GM12878 (cell line): Measurements from ENCODE around the gene PSMB3. TPM values are rescaled to one million over a fixed set of nuclear protein-coding genes. Genes with fewer than 3 reads are reported as not detected.

Experiments used
- ATAC-seq: fragments of 200-7000 bp; cut with Tn5 transposase; 3 replicates; pipeline ENCODE4 v1.9.1; 2020; ENCODE audit warnings: mild to moderate bottlenecking, moderate library complexity
- BruUV-seq: library from RNA; stranded (reverse); fragments of 400-500 nt; replicated peaks from 2 replicates; lab custom pipeline; 2021; lab: Mats Ljungman, UMichigan
- CTCF ChIA-PET: fragments of 300-600 bp; sonication (Branson Sonifier 250); formaldehyde crosslinking; extraction: SDS; loops from one replicate; lab custom pipeline; 2021; ENCODE audit warnings: inconsistent platforms; lab: Yijun Ruan, JAX
- POLR2A ChIA-PET: fragments of 350-600 bp; formaldehyde crosslinking; extraction: SDS; loops from one replicate; lab custom pipeline; 2021; ENCODE audit warnings: inconsistent platforms; lab: Charles Lee
- RAD21 ChIA-PET: fragments of 300-600 bp; sonication (Branson Sonifier 250); formaldehyde crosslinking; loops from one replicate; lab custom pipeline; 2023; ENCODE audit warnings: antibody characterized with exemption; ENCODE audit not compliant: unreplicated experiment; lab: Charles Lee
- SMC1A ChIA-PET: fragments of 300-600 bp; sonication (Branson Sonifier 250); formaldehyde crosslinking; loops from one replicate; lab custom pipeline; 2023; ENCODE audit not compliant: unreplicated experiment, uncharacterized antibody; lab: Charles Lee
- DNase-seq: peaks from one replicate; pipeline ENCODE4 v3.0.0-alpha.2; 2011; ENCODE audit warnings: low read depth, low spot score
- FAIRE-seq: peaks from 3 replicates; lab custom pipeline; 2011; peaks lifted over from hg19 to GRCh38; lab: Jason Lieb, UNC
- H2AFZ ChIP-seq: 2 replicates; pipeline ENCODE4 v1.6.0; 2011; ENCODE audit warnings: low read depth, low read length, control low read depth; ENCODE audit not compliant: control insufficient read depth
- H3K27ac ChIP-seq: 2 replicates; pipeline ENCODE4 v1.5.1; 2011; ENCODE audit warnings: control low read depth; ENCODE audit not compliant: control insufficient read depth, insufficient read depth
- H3K27me3 ChIP-seq, 2 experiments: replicated peaks in 1 of 2; 2 replicates each; pipeline versions ENCODE4 v1.6.0 to v1.6.1; 2011; ENCODE audit warnings: low read length in 1 of 2; ENCODE audit not compliant: control insufficient read depth in 2 of 2, insufficient read depth in 2 of 2
- H3K36me3 ChIP-seq, 2 experiments: 2 replicates each; pipeline ENCODE4 v1.5.1; 2011; ENCODE audit warnings: low read length in 1 of 2; ENCODE audit not compliant: control insufficient read depth in 2 of 2, insufficient read depth in 2 of 2
- H3K4me1 ChIP-seq: 2 replicates; pipeline ENCODE4 v1.6.1; 2011; ENCODE audit warnings: mild to moderate bottlenecking, low read length, moderate library complexity, mixed read lengths; ENCODE audit not compliant: control insufficient read depth, insufficient read depth
- H3K4me2 ChIP-seq: 2 replicates; pipeline ENCODE4 v1.6.0; 2011; ENCODE audit warnings: control low read depth; ENCODE audit not compliant: control insufficient read depth, insufficient read depth
- H3K4me3 ChIP-seq: fragments of 200-600 bp; sonication (generic); 2 replicates; pipeline ENCODE4 v1.5.1; 2016
- H3K79me2 ChIP-seq: 2 replicates; pipeline ENCODE4 v1.6.0; 2011; ENCODE audit warnings: low read length; ENCODE audit not compliant: control insufficient read depth, insufficient read depth
- H3K9ac ChIP-seq: 2 replicates; pipeline ENCODE4 v1.8.0; 2011; ENCODE audit warnings: low read length, control low read depth, mixed read lengths; ENCODE audit not compliant: control insufficient read depth, insufficient read depth
- H3K9me3 ChIP-seq: replicated peaks from 3 replicates; pipeline ENCODE4 v1.5.1; 2011; ENCODE audit warnings: mild to moderate bottlenecking, low read length; ENCODE audit not compliant: control insufficient read depth, insufficient read depth
- H4K20me1 ChIP-seq: 2 replicates; pipeline ENCODE4 v1.6.0; 2011; ENCODE audit not compliant: control insufficient read depth, insufficient read depth
- BMI1 ChIP-seq: fragments of 450-650 bp; IDR thresholded peaks from 2 replicates; pipeline ENCODE4 v1.6.1; 2016; ENCODE audit warnings: mild to moderate bottlenecking, moderate library complexity, borderline replicate concordance
- CTCF ChIP-seq, 3 experiments: IDR thresholded peaks in 2 of 3; conservative IDR thresholded peaks in 1 of 3; 2 replicates each; pipeline ENCODE4 v1.5.1; 2011; ENCODE audit warnings: low read depth in 3 of 3, low read length in 3 of 3, mild to moderate bottlenecking in 3 of 3, control low read depth in 2 of 3, moderate library complexity in 2 of 3, inconsistent platforms in 1 of 3, mixed read lengths in 1 of 3; ENCODE audit not compliant: control insufficient read depth in 2 of 3, insufficient read depth in 1 of 3; ENCODE audit errors: extremely low read depth in 1 of 3
- GABPA ChIP-seq: IDR thresholded peaks from 2 replicates; pipeline ENCODE4 v1.6.1; 2014; ENCODE audit warnings: antibody characterized with exemption, low read depth, mild to moderate bottlenecking, inconsistent platforms
- POLR2A ChIP-seq: IDR thresholded peaks from 2 replicates; pipeline ENCODE4 v1.6.1; 2011; ENCODE audit warnings: low read depth, mild to moderate bottlenecking, low read length
- POLR2AphosphoS2 ChIP-seq: IDR thresholded peaks from 2 replicates; pipeline ENCODE4 v1.6.1; 2011; ENCODE audit warnings: low read depth, mild to moderate bottlenecking, low read length, improper control_type of control experiment, moderate library complexity
- SMAD1 ChIP-seq: fragments of 450-650 bp; IDR thresholded peaks from 2 replicates; pipeline ENCODE4 v1.6.1; 2018; ENCODE audit warnings: mild to moderate bottlenecking, low read depth; ENCODE audit not compliant: partially characterized antibody
- TAF1 ChIP-seq: IDR thresholded peaks from 2 replicates; pipeline ENCODE4 v1.6.1; 2011; ENCODE audit warnings: mild to moderate bottlenecking, low read depth, low read length, borderline replicate concordance
- WGBS: methylation state at CpG from one replicate; pipeline ENCODE4 v1.1.6; 2016; ENCODE audit warnings: low lambda C conversion rate; ENCODE audit not compliant: insufficient replicate concordance, insufficient coverage; ENCODE audit errors: missing lambda C conversion rate; 5-methylcytosine and 5-hydroxymethylcytosine counted together
- in situ Hi-C: fragments of 300-500 bp; cut with MboI; formaldehyde crosslinking; loops from 9 replicates; pipeline ENCODE4 v1.14.3; 2018; ENCODE audit warnings: mixed read lengths
- intact Hi-C: fragments of 100-400 bp; cut with micrococcal nuclease; formaldehyde crosslinking; loops from one replicate; pipeline ENCODE4 v1.14.2; 2022; ENCODE audit not compliant: unreplicated experiment
- polyA plus RNA-seq, 11 experiments: library from polyadenylated mRNA; depleted of rRNA in 4 of 11; unstranded in 6 of 11; stranded (reverse) in 5 of 11; fragments of >200 nt; fragmentation: Nextera tagmentation in 4 of 11; fragmentation: Illumina TruSeq in 1 of 11; extraction: Ambion mirVana in 4 of 11; extraction: Trizol in 1 of 11; gene quantifications; 1 replicate in 1 of 11; 2 replicates in 10 of 11; pipeline versions ENCODE4 v1.2.1 to v1.2.3, GENCODE V29; 2011 to 2016; ENCODE audit warnings: inconsistent platforms in 2 of 11, missing spikeins in 2 of 11, low read depth in 1 of 11
- total RNA-seq, 4 experiments: library from RNA; depleted of rRNA in 3 of 4; stranded (reverse); fragments of >200 nt in 3 of 4; fragmentation: Illumina TruSeq in 1 of 4; extraction: Trizol in 1 of 4; gene quantifications; 2 replicates each; pipeline versions ENCODE4 v1.2.1 to v1.2.3, GENCODE V29; 2013 to 2021

The PSMB3 gene
- total and polyA plus RNA-seq, 10 of the 15 experiments (the other 5 are each of a cell fraction or from before 2014, with no cell fraction given): 300 to 2,130 (median 490) TPM

- no peak for DNase-seq
- TF ChIP-seq CTCF (IDR thresholded peaks at IDR 0.05 in 2 of 3, conservative IDR thresholded peaks at IDR 0.05 in 1 of 3; ENCODE audit: control insufficient read depth in 2 of 3, extremely low read depth in 1 of 3, insufficient read depth in 1 of 3, low read depth in 3 of 3, low read length in 3 of 3) (no peak), POLR2AphosphoS2 (peak; percentile 34; the same call in 1 of the 2 replicates), SMAD1 (no peak), BMI1 (no peak), POLR2A (peak; percentile 54), GABPA (no peak), TAF1 (no peak)
- TF ChIP-seq, all 136 proteins: peak for 2
- ChIA-PET SMC1A (interaction anchor here (0.9 kb wide), 1 partner anchor 10 kb away, joined by 3 read pairs; no protein-coding TSS in a partner anchor), CTCF (no interaction called here), RAD21 (no interaction called here), POLR2A (interaction anchor here (0.5 kb wide), 1 partner anchor 65 kb away, joined by 3 read pairs; no protein-coding TSS in a partner anchor)
- no peaks in the 10 kb centered on the region for H3K9me3 ChIP-seq
- H3K79me2 ChIP-seq: peaks cover 23% of the 10 kb centered on the region
- in situ Hi-C loops: no loop called here
- no peak for FAIRE-seq
- no peak overlapping the region for H3K27ac ChIP-seq
- BruUV-seq: no TSS peak
- H2AFZ ChIP-seq: no peak overlapping the region
- H3K4me1 ChIP-seq: peaks cover 16% of the 10 kb centered on the region
- H3K9ac ChIP-seq: no peak overlapping the region
- no peak for ATAC-seq
- intact Hi-C loops: no loop called here
- H3K36me3 ChIP-seq: peaks cover 25 to 44% of the 10 kb centered on the region in 2 experiments
- no peaks in the 10 kb centered on the region for H3K27me3 ChIP-seq
- H3K4me2 ChIP-seq: no peak overlapping the region
- no peaks in the 10 kb centered on the region for H4K20me1 ChIP-seq
- H3K4me3 ChIP-seq: no peak overlapping the region
- 90% methylated on average over 23 of the region's 26 CpGs for WGBS
Observed at GRCh38 chr17:38711792-38712571, 40.6 kb upstream of the PSMB3 start.
